ENCODE measurements around the gene AP2A2.

The AP2A2 gene

GRCh38 chr11:1057806-1058205 is 132.1 kb downstream of the AP2A2 start:
- no peak for DNase-seq (ENCODE audit: low read depth in 2 of 2)

- no peak for DNase-seq (ENCODE audit: low read depth in 2 of 2)
Observed at GRCh38 chr11:1059759-1060158, 134.1 kb downstream of the AP2A2 start.

GRCh38 chr11:1060410-1060809 is 134.7 kb downstream of the AP2A2 start:
- DNase-seq (ENCODE audit: low read depth in 2 of 2), result no peak

- no peak for DNase-seq (ENCODE audit: low read depth in 2 of 2)
Observed at GRCh38 chr11:1060852-1061616, 135.4 kb downstream of the AP2A2 start.
